Upper lobe of left lung (tissue), 4 donors: ENCODE measurements around the gene ARID5A.

Source experiments
- POLR2A ChIP-seq, 4 donors: fragments of 450-650 bp; IDR thresholded peaks; one replicate each; pipeline ENCODE4 v1.5.1; 2016 to 2017; ENCODE audit warnings: antibody characterized with exemption in 4 of 4, mild to moderate bottlenecking in 2 of 4
- TF ChIP-seq, protein P1 (sequence below), 6 experiments: fragments of 450-650 bp in 4 of 6; fragments of 200-600 bp in 2 of 6; sonication (generic) in 2 of 6; IDR thresholded peaks; one replicate each; pipeline ENCODE4 v1.5.1; 2016 to 2019; ENCODE audit warnings: antibody characterized with exemption in 6 of 6

DNA sequence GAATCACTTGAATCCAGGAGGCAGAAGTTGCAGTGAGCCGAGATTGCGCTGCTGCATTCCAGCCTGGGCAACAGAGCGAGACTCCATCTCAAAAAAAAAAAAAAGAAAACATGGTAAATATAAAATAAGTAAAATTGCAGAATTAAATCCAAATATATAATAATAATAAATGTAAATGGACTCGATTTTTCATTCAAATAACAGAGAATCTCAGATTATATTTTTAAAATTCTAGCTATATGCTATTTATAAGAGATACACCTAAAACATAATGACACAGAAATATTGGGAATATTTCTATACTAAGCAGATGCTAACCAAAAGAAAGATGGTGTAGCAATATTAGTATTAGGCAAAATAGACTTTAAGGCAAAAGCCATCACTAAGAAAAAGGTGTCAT, 16.3 kb upstream of the ARID5A start:
- TF ChIP-seq, protein P1, sequence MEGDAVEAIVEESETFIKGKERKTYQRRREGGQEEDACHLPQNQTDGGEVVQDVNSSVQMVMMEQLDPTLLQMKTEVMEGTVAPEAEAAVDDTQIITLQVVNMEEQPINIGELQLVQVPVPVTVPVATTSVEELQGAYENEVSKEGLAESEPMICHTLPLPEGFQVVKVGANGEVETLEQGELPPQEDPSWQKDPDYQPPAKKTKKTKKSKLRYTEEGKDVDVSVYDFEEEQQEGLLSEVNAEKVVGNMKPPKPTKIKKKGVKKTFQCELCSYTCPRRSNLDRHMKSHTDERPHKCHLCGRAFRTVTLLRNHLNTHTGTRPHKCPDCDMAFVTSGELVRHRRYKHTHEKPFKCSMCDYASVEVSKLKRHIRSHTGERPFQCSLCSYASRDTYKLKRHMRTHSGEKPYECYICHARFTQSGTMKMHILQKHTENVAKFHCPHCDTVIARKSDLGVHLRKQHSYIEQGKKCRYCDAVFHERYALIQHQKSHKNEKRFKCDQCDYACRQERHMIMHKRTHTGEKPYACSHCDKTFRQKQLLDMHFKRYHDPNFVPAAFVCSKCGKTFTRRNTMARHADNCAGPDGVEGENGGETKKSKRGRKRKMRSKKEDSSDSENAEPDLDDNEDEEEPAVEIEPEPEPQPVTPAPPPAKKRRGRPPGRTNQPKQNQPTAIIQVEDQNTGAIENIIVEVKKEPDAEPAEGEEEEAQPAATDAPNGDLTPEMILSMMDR (IDR thresholded peaks at IDR 0.05), result no peak
- TF ChIP-seq POLR2A (IDR thresholded peaks at IDR 0.05), result no peak
